Stimulated activated CD4-positive, alpha-beta T cell treated with anti-CD3 and anti-CD28 coated beads, Interleukin-4, amount 100 ng/mL, for 24 hours (primary cell): ENCODE data around the gene OAS2.
A peak's percentile ranks its signal among the peaks of the same experiment; 100 is the strongest.

Experiments used
- DNase-seq: peaks from one replicate; pipeline ENCODE4 v3.0.0-alpha.2; 2020

OAS2 gene

GRCh38 chr12:113022563-113023297 lies 44.4 kb downstream of the OAS2 start:
- no peak for DNase-seq

- no peak for DNase-seq
These were observed 49.4 kb downstream of the OAS2 start for GRCh38 chr12:113027726-113028125.

- DNase-seq = peak; percentile 4
These were observed 52.7 kb downstream of the OAS2 start for GRCh38 chr12:113030875-113031525.

GRCh38 chr12:113039911-113040445 lies 61.7 kb downstream of the OAS2 start:
- no peak for DNase-seq

GRCh38 chr12:113040722-113041171 lies 62.4 kb downstream of the OAS2 start:
- DNase-seq = no peak

GRCh38 chr12:113041560-113041959 lies 63.2 kb downstream of the OAS2 start:
- DNase-seq = no peak

- DNase-seq = no peak
These were observed 64.9 kb downstream of the OAS2 start for GRCh38 chr12:113043240-113043639.

- DNase-seq = no peak
These were observed 66.2 kb downstream of the OAS2 start for GRCh38 chr12:113044516-113044915.

- DNase-seq = peak; percentile 76
These were observed 70.4 kb downstream of the OAS2 start for GRCh38 chr12:113048716-113049127.

GRCh38 chr12:113049976-113050742 lies 71.8 kb downstream of the OAS2 start:
- no peak for DNase-seq

GRCh38 chr12:113050795-113051194 lies 72.5 kb downstream of the OAS2 start:
- no peak for DNase-seq

- DNase-seq = no peak
These were observed 73.4 kb downstream of the OAS2 start for GRCh38 chr12:113051759-113052158.

- no peak for DNase-seq
These were observed 74.0 kb downstream of the OAS2 start for GRCh38 chr12:113052326-113052725.

GRCh38 chr12:113054948-113055486 lies 76.7 kb downstream of the OAS2 start:
- DNase-seq = no peak

GRCh38 chr12:113055594-113056380 lies 77.5 kb downstream of the OAS2 start:
- no peak for DNase-seq

GRCh38 chr12:113056381-113056630 lies 78.0 kb downstream of the OAS2 start:
- DNase-seq = no peak

- peak; percentile 41 for DNase-seq
These were observed 78.5 kb downstream of the OAS2 start, which contains the start of gene DTX1 for GRCh38 chr12:113056631-113057488. TSS of gene DTX1 (plus strand) at chr12:113056730. CDS start at chr12:113058193, 1,463 bp downstream.

- no peak for DNase-seq
These were observed 79.5 kb downstream of the OAS2 start for GRCh38 chr12:113057565-113058485.

- no peak for DNase-seq
These were observed 80.2 kb downstream of the OAS2 start for GRCh38 chr12:113058553-113058952.

- peak; percentile 12 for DNase-seq
These were observed 80.8 kb downstream of the OAS2 start for GRCh38 chr12:113059071-113059595.
